Esophagus squamous epithelium (tissue), 5 donors: ENCODE data around the gene INAFM2. TPM values are rescaled to one million over a fixed set of nuclear protein-coding genes. Genes with fewer than 3 reads are reported as not detected.

Experiments
- DNase-seq: peaks from one replicate; lab custom pipeline; 2025; lab: John Stamatoyannopoulos, UW
- H3K27ac ChIP-seq, 4 donors: fragments of 200-600 bp; sonication (generic); one replicate each; pipeline ENCODE4 v1.5.1; 2016 to 2019; ENCODE audit warnings: mild to moderate bottlenecking in 1 of 4
- H3K27me3 ChIP-seq, 4 donors: fragments of 200-600 bp; sonication (generic); 1 replicate in 3 of 4; 2 replicates in 1 of 4; pipeline versions ENCODE4 v1.5.1 to v1.6.0; 2017 to 2021; ENCODE audit warnings: antibody characterized with exemption in 1 of 4
- H3K36me3 ChIP-seq, 3 donors: fragments of 200-600 bp; sonication (generic); one replicate each; pipeline ENCODE4 v1.5.1; 2016 to 2019
- H3K4me1 ChIP-seq, 3 donors: fragments of 200-600 bp; sonication (generic); one replicate each; pipeline ENCODE4 v1.5.1; 2017 to 2019
- H3K4me3 ChIP-seq, 4 donors: fragments of 200-600 bp; sonication (generic); 1 replicate in 3 of 4; 2 replicates in 1 of 4; pipeline ENCODE4 v1.5.1; 2016 to 2019; ENCODE audit warnings: mild to moderate bottlenecking in 2 of 4, moderate library complexity in 1 of 4
- H3K9me3 ChIP-seq, 3 donors: fragments of 200-600 bp; sonication (generic); one replicate each; pipeline ENCODE4 v1.5.1; 2016 to 2019
- POLR2A ChIP-seq, 4 donors: fragments of 450-650 bp; IDR thresholded peaks; one replicate each; pipeline ENCODE4 v1.6.1; 2017; ENCODE audit warnings: antibody characterized with exemption in 4 of 4, mild to moderate bottlenecking in 4 of 4, moderate library complexity in 3 of 4
- WGBS, 2 donors: methylation state at CpG; one replicate each; pipeline ENCODE4 v1.1.5; 2018; 5-methylcytosine and 5-hydroxymethylcytosine counted together
- intact Hi-C: fragments of 100-400 bp; cut with DNase I; formaldehyde crosslinking; loops from one replicate; pipeline ENCODE4 v1.15.0; 2022
- total RNA-seq, 4 donors: library from RNA; depleted of rRNA; stranded (reverse); fragments of >200 nt; gene quantifications; one replicate each; pipeline ENCODE4 v1.1.0, GENCODE V29; 2016
- TF ChIP-seq, protein P1 (sequence below), 6 experiments: fragments of 450-650 bp in 4 of 6; fragments of 200-600 bp in 2 of 6; sonication (generic) in 2 of 6; IDR thresholded peaks; one replicate each; pipeline ENCODE4 v1.5.1; 2016 to 2019; ENCODE audit warnings: antibody characterized with exemption in 6 of 6, mild to moderate bottlenecking in 4 of 6, moderate library complexity in 4 of 6
- donor health status: DM: yes; HTN: yes; CAD: no.

INAFM2 gene
- total RNA-seq, 4 donors from 2014 or later, result 4.7 to 10.1 (median 8.1) TPM

DNA sequence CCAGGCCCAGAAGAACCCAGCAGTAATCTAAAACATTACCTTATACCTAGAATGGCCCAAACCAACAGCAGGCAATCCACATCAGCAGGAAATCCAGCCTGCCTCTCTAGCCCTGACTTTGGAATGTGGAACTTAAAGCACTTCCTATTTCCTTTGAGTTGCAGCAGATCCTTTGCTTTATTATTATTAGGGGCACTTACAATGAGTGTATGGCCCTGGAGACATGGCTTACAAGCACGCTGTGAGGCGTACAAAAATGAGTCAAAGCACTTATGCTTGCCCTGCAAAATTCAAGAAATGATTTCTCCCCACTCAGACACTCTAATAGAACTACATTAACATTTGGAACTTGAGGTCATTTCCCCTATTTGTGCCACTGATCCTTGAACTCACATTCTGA is 49.5 kb downstream of the INAFM2 start:
- intact Hi-C loops, result no loop called here
- Histone ChIP-seq H3K9me3 (no peaks in the 10 kb centered on the region), H3K4me3 (no peak overlapping the region), H3K36me3 (no peaks in the 10 kb centered on the region), H3K27ac (no peak overlapping the region), H3K4me1 (peaks cover 5 to 6% (median 6%) of the 10 kb centered on the region in 3 donors), H3K27me3 (peaks cover 0 to 29% (median 0%) of the 10 kb centered on the region in 4 donors)
- no peak for DNase-seq
- 42 to 55% methylated on average over 2 of the region's 2 CpGs for WGBS, 2 donors
- TF ChIP-seq, protein P1, sequence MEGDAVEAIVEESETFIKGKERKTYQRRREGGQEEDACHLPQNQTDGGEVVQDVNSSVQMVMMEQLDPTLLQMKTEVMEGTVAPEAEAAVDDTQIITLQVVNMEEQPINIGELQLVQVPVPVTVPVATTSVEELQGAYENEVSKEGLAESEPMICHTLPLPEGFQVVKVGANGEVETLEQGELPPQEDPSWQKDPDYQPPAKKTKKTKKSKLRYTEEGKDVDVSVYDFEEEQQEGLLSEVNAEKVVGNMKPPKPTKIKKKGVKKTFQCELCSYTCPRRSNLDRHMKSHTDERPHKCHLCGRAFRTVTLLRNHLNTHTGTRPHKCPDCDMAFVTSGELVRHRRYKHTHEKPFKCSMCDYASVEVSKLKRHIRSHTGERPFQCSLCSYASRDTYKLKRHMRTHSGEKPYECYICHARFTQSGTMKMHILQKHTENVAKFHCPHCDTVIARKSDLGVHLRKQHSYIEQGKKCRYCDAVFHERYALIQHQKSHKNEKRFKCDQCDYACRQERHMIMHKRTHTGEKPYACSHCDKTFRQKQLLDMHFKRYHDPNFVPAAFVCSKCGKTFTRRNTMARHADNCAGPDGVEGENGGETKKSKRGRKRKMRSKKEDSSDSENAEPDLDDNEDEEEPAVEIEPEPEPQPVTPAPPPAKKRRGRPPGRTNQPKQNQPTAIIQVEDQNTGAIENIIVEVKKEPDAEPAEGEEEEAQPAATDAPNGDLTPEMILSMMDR (IDR thresholded peaks at IDR 0.05), result no peak
- no peak for TF ChIP-seq POLR2A (IDR thresholded peaks at IDR 0.05)

Other genes with a start within 250 kb of the INAFM2 start
- gene BMF, start 214.8 kb upstream of the INAFM2 start, total RNA-seq, result 1 to 10 TPM in 2 of 4 donors, under 1 TPM in 2; 0.31 to 4.4 (median 1.4) TPM
- gene BUB1B, start 162.6 kb upstream of the INAFM2 start, total RNA-seq, result 10 to 100 TPM in 1 of 4 donors, 1 to 10 TPM in 3; 4.1 to 22.3 (median 7.4) TPM
- gene PAK6, start 84.6 kb upstream of the INAFM2 start, total RNA-seq, result 10 to 100 TPM; 31.5 to 53.5 (median 37.2) TPM
- not detected for gene ANKRD63, start 40.6 kb upstream of the INAFM2 start, total RNA-seq
- gene PLCB2, start 15.8 kb upstream of the INAFM2 start, total RNA-seq, result 10 to 100 TPM in 3 of 4 donors, 1 to 10 TPM in 1; 6.1 to 15.9 (median 10.4) TPM
- gene CCDC9B, start 17.2 kb downstream of the INAFM2 start, total RNA-seq, result 10 to 100 TPM in 3 of 4 donors, 1 to 10 TPM in 1; 5.4 to 34.4 (median 15.0) TPM
- not detected for gene PHGR1, start 27.3 kb downstream of the INAFM2 start, total RNA-seq
- under 1 TPM in 2 of 4 donors, not detected in 2; under 0.01 TPM for gene DISP2, start 34.5 kb downstream of the INAFM2 start, total RNA-seq
- 10 to 100 TPM; 11.3 to 22.0 (median 17.3) TPM for gene KNSTRN, start 59.0 kb downstream of the INAFM2 start, total RNA-seq
- gene IVD, start 82.1 kb downstream of the INAFM2 start, total RNA-seq, result 10 to 100 TPM; 10.7 to 42.2 (median 15.4) TPM
- 10 to 100 TPM in 2 of 4 donors, 1 to 10 TPM in 2; 6.0 to 13.1 (median 9.8) TPM for gene BAHD1, start 117.3 kb downstream of the INAFM2 start, total RNA-seq
- gene CHST14, start 147.3 kb downstream of the INAFM2 start, total RNA-seq, result 1 to 10 TPM; 2.9 to 7.4 (median 5.2) TPM
- gene CCDC32, start 241.3 kb downstream of the INAFM2 start, total RNA-seq, result 10 to 100 TPM in 2 of 4 donors, 1 to 10 TPM in 2; 7.3 to 27.9 (median 15.8) TPM
- 10 to 100 TPM in 1 of 4 donors, 1 to 10 TPM in 3; 4.3 to 10.3 (median 6.7) TPM for gene RPUSD2, start 245.6 kb downstream of the INAFM2 start, total RNA-seq